Aortic smooth muscle cell (primary cell): Measurements from ENCODE around the gene WNT9B. TPM values are rescaled to one million over a fixed set of nuclear protein-coding genes. Genes with fewer than 3 reads are reported as not detected.

Experiments used
- total RNA-seq: library from RNA; depleted of rRNA; stranded (reverse); fragments of >200 nt; gene quantifications from 2 replicates; pipeline ENCODE4 v1.2.3, GENCODE V29; 2014

Gene WNT9B
- 0.13 TPM in 1 of 2 replicates, not detected in the other for total RNA-seq

DNA sequence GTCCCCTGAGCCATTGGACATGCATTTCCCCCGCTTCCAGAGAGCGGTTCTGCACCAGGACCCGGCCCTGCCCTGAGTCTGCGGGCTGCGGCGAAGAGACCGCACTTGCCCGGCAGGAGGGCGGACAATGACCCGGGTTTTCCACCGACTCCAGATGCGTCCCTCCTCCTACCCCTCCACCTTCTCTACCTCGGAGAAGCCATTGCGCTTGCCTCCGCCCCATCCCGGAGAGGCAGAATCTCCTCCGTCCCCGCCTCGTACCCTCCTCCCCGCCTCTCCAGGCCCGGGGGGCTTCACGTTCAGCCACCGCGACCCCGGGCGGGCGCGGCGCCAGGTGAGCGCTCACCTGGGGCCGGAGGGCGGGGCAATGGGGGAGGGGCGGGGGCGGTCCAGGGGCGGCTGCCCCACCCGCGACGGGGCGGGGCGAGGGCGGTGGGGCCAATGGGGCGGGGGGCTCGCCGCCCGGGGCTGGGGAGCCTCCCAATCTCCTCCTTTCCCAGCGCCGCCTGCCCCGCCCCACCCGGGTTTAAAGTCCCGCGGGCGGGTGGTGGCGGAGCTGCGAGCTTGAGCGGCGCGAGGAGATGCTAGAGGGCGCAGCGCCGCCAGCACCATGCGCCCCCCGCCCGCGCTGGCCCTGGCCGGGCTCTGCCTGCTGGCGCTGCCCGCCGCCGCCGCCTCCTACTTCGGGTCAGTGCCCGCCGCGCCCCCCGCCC is at the start of gene WNT9B:
TSS of gene WNT9B (plus strand) at position 555 of the 713 bp plus-strand sequence. CDS start at position 611, 56 bp downstream.

GRCh38 chr17:46818316-46818928 is 33.0 kb upstream of the WNT9B start, which contains the start of gene WNT3:
Gene WNT3 (minus strand): TSS chr17:46818692. CDS start chr17:46818597, 95 bp downstream.

DNA sequence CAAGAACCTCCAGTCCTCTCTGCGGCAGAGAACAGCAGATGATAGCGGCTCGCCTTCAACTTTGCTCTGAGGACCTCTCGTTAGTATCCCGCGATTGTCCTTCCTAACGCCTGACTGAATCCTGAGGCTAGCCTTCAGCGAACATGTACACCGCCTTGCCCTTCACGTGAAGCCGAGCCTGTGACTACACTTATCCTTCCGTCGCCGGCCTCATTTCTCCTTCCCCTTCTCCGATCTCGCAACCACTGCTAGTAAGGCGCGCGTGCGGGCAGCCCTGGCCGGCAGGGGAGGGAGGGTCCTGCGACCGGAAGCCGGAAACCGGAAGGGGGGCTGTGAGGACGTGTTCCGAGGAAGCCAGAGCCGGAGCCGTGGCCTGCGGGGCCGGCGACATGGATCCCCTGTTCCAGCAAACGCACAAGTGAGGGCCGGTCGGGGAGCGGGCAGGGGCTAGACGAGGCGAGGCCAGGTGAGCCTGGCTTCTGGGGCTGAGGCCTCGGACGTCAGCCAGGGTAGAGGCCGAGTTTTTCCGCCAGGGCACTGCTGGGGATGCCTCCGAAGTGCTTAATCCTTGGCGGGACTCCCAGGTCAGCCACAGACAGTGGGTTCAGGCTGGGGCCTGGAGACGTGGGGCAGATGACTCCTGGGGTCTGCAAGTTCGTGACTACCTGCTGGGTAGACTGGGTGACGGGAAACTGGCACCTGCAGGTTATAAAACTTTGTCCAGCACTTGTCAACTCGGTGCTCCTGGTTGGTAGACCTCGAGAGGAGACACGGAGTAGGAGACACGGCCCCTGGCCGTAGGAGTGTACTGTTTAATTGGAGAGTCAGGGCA is 71.6 kb downstream of the WNT9B start, which contains the start of gene GOSR2:
TSS of gene GOSR2 (plus strand) at position 357 of the 832 bp plus-strand sequence. CDS start at position 390, 33 bp downstream.

Other genes with a start within 250 kb of the WNT9B start
- gene WNT3, start 32.9 kb upstream of the WNT9B start, total RNA-seq, result 0.44 and 0.66 TPM in 2 replicates
- gene GOSR2, start 71.6 kb downstream of the WNT9B start, total RNA-seq, result 51.3 and 56.4 TPM in 2 replicates
- gene RPRML, start 127.7 kb downstream of the WNT9B start, total RNA-seq, result not detected in 2 replicates